Mesothelial cell of epicardium (in vitro differentiated cells): ENCODE results near the gene ADAMTSL5. TPM values are rescaled to one million over a fixed set of nuclear protein-coding genes. Genes with fewer than 3 reads are reported as not detected.

ENCODE experiments used
- DNase-seq, 2 experiments: peaks; one replicate each; pipeline ENCODE4 v3.0.0; 2021; ENCODE audit warnings: low spot score in 2 of 2; ENCODE audit not compliant: unreplicated experiment in 2 of 2
- H3K27ac Mint-ChIP-seq: 2 replicates; pipeline ENCODE4 v1.8.0; 2021; ENCODE audit warnings: mixed read lengths
- H3K27me3 Mint-ChIP-seq: 2 replicates; pipeline ENCODE4 v1.8.0; 2021; ENCODE audit warnings: low read depth, mixed read lengths
- H3K36me3 Mint-ChIP-seq: 2 replicates; pipeline ENCODE4 v1.8.0; 2021; ENCODE audit warnings: mixed read lengths
- H3K4me1 Mint-ChIP-seq: 2 replicates; pipeline ENCODE4 v1.8.0; 2021; ENCODE audit warnings: mixed read lengths
- H3K4me3 Mint-ChIP-seq: 2 replicates; pipeline ENCODE4 v1.8.0; 2021; ENCODE audit warnings: mild to moderate bottlenecking, moderate library complexity, mixed read lengths
- H3K9me3 Mint-ChIP-seq: 2 replicates; pipeline ENCODE4 v1.8.0; 2021; ENCODE audit warnings: mixed read lengths
- CTCF ChIP-seq: fragments of 200-600 bp; sonication (generic); IDR thresholded peaks from one replicate; pipeline ENCODE4 v1.5.0; 2021; ENCODE audit warnings: antibody characterized with exemption; ENCODE audit not compliant: unreplicated experiment
- total RNA-seq: library from RNA; stranded (reverse); gene quantifications from 3 replicates; pipeline ENCODE4 v1.2.1, GENCODE V29; 2021

ADAMTSL5 gene
- total RNA-seq, 1 donor from 2014 or later: 4.6 TPM

GRCh38 chr19:1496714-1497577, 15.9 kb downstream of the ADAMTSL5 start:
- H3K4me3 Mint-ChIP-seq: no peak overlapping the region
- DNase-seq: no peak
- H3K9me3 Mint-ChIP-seq: no peaks in the 10 kb centered on the region
- no peak for TF ChIP-seq CTCF
- peaks cover 5% of the 10 kb centered on the region for H3K4me1 Mint-ChIP-seq
- H3K36me3 Mint-ChIP-seq: no peaks in the 10 kb centered on the region
- peaks cover 30% of the 10 kb centered on the region for H3K27me3 Mint-ChIP-seq
- no peak overlapping the region for H3K27ac Mint-ChIP-seq

- DNase-seq: no peak
- Mint-ChIP-seq H3K27ac (no peak overlapping the region), H3K27me3 (peaks cover 32% of the 10 kb centered on the region), H3K36me3 (no peaks in the 10 kb centered on the region), H3K4me3 (no peak overlapping the region), H3K4me1 (peaks cover 9% of the 10 kb centered on the region), H3K9me3 (no peaks in the 10 kb centered on the region)
- no peak for TF ChIP-seq CTCF
These were observed 16.8 kb downstream of the ADAMTSL5 start for GRCh38 chr19:1495799-1496713.

GRCh38 chr19:1495051-1495798, 17.6 kb downstream of the ADAMTSL5 start:
- Mint-ChIP-seq H3K4me1 (peaks cover 9% of the 10 kb centered on the region), H3K36me3 (no peaks in the 10 kb centered on the region), H3K27ac (no peak overlapping the region), H3K27me3 (peaks cover 31% of the 10 kb centered on the region), H3K9me3 (no peaks in the 10 kb centered on the region), H3K4me3 (no peak overlapping the region)
- DNase-seq: no peak
- no peak for TF ChIP-seq CTCF

- no peak for TF ChIP-seq CTCF
These were observed 18.6 kb downstream of the ADAMTSL5 start for GRCh38 chr19:1494115-1494815.

GRCh38 chr19:1492474-1493006, 20.3 kb downstream of the ADAMTSL5 start:
- no peak for TF ChIP-seq CTCF
- H3K27me3 Mint-ChIP-seq: peaks cover 31% of the 10 kb centered on the region
- peaks cover 15% of the 10 kb centered on the region for H3K4me1 Mint-ChIP-seq

More at GRCh38 chr19:1494115-1494815, 18.6 kb downstream of the ADAMTSL5 start:
- H3K4me3 Mint-ChIP-seq: no peak overlapping the region
- H3K27ac Mint-ChIP-seq: no peak overlapping the region
- DNase-seq: no peak
- H3K27me3 Mint-ChIP-seq: peaks cover 31% of the 10 kb centered on the region
- no peaks in the 10 kb centered on the region for H3K9me3 Mint-ChIP-seq
- H3K36me3 Mint-ChIP-seq: no peaks in the 10 kb centered on the region
- peaks cover 14% of the 10 kb centered on the region for H3K4me1 Mint-ChIP-seq

More at GRCh38 chr19:1492474-1493006, 20.3 kb downstream of the ADAMTSL5 start:
- Mint-ChIP-seq H3K9me3 (no peaks in the 10 kb centered on the region), H3K4me3 (peak overlapping the region; percentile 57), H3K27ac (no peak overlapping the region), H3K36me3 (no peaks in the 10 kb centered on the region)
- DNase-seq: no peak
